ENCODE measurements around the gene CPED1.

Gene CPED1

GRCh38 chr7:120961638-120962173 lies 26.8 kb upstream of the CPED1 start:
- in situ Hi-C loops (cut with HindIII; ENCODE audit: low pct_ligation_motif_present, low sequenced_read_pairs): no loop called here
- no peak overlapping the region for H3K4me3 ChIP-seq (ENCODE audit: low read depth, low read length)
- H3K27ac ChIP-seq: no peak overlapping the region
- H3K36me3 ChIP-seq (replicated peaks): peaks cover 10% of the 10 kb centered on the region
- no peaks in the 10 kb centered on the region for H3K27me3 ChIP-seq (replicated peaks)
- no peak for TF ChIP-seq CTCF (IDR thresholded peaks at IDR 0.05; ENCODE audit: low read depth, low read length, missing control alignments)
- DNase-seq: no peak

- Histone ChIP-seq H3K27ac (no peak overlapping the region), H3K36me3 (replicated peaks) (peaks cover 17% of the 10 kb centered on the region), H3K4me3 (ENCODE audit: low read depth, low read length) (no peak overlapping the region), H3K27me3 (replicated peaks) (no peaks in the 10 kb centered on the region)
- in situ Hi-C loops (cut with HindIII; ENCODE audit: low pct_ligation_motif_present, low sequenced_read_pairs): no loop called here
- no peak for DNase-seq
- TF ChIP-seq CTCF (IDR thresholded peaks at IDR 0.05; ENCODE audit: low read depth, low read length, missing control alignments): no peak
These were observed 24.4 kb upstream of the CPED1 start for GRCh38 chr7:120964088-120964487.

GRCh38 chr7:120966961-120967360 lies 21.6 kb upstream of the CPED1 start:
- Histone ChIP-seq H3K4me3 (ENCODE audit: low read depth, low read length) (no peak overlapping the region), H3K36me3 (replicated peaks) (peaks cover 30% of the 10 kb centered on the region), H3K27ac (no peak overlapping the region), H3K27me3 (replicated peaks) (no peaks in the 10 kb centered on the region)
- TF ChIP-seq CTCF (IDR thresholded peaks at IDR 0.05; ENCODE audit: low read depth, low read length, missing control alignments): no peak
- DNase-seq: no peak
- in situ Hi-C loops (cut with HindIII; ENCODE audit: low pct_ligation_motif_present, low sequenced_read_pairs): no loop called here

GRCh38 chr7:120973849-120974248 lies 14.7 kb upstream of the CPED1 start:
- Histone ChIP-seq H3K36me3 (replicated peaks) (peaks cover 22% of the 10 kb centered on the region), H3K27me3 (replicated peaks) (no peaks in the 10 kb centered on the region), H3K4me3 (ENCODE audit: low read depth, low read length) (no peak overlapping the region), H3K27ac (no peak overlapping the region)
- DNase-seq: no peak
- in situ Hi-C loops (cut with HindIII; ENCODE audit: low pct_ligation_motif_present, low sequenced_read_pairs): no loop called here
- no peak for TF ChIP-seq CTCF (IDR thresholded peaks at IDR 0.05; ENCODE audit: low read depth, low read length, missing control alignments)

GRCh38 chr7:120979765-120980499 lies 8.6 kb upstream of the CPED1 start:
- Histone ChIP-seq H3K27me3 (replicated peaks) (no peaks in the 10 kb centered on the region), H3K4me3 (ENCODE audit: low read depth, low read length) (no peak overlapping the region), H3K27ac (no peak overlapping the region), H3K36me3 (replicated peaks) (no peaks in the 10 kb centered on the region)
- DNase-seq: no peak
- in situ Hi-C loops (cut with HindIII; ENCODE audit: low pct_ligation_motif_present, low sequenced_read_pairs): loop anchor here (25.0 kb wide), 2 partner anchors 107 to 357 kb away; partner anchors contain the start of gene WNT16
- TF ChIP-seq CTCF (IDR thresholded peaks at IDR 0.05; ENCODE audit: low read depth, low read length, missing control alignments): no peak
